ENCODE data around the gene E4F1.

GRCh38 chr16:2210386-2211365 lies 12.7 kb upstream of the E4F1 start, which contains the start of gene BRICD5:
- TF ChIP-seq POLR2AphosphoS5 (IDR thresholded peaks at IDR 0.05; ENCODE audit: insufficient read depth, low read depth, low read length) (no peak), CTCF (IDR thresholded peaks at IDR 0.05; ENCODE audit: extremely low read depth in 1 of 2, insufficient read depth in 1 of 2, low read depth in 1 of 2, low read length in 2 of 2) (no peak), MAX (IDR thresholded peaks at IDR 0.05; ENCODE audit: insufficient read depth, insufficient read length) (no peak), FOS (IDR thresholded peaks at IDR 0.05; ENCODE audit: borderline replicate concordance, insufficient read depth, low read length) (no peak), EZH2 (IDR thresholded peaks at IDR 0.05; ENCODE audit: borderline replicate concordance, low read depth, low read length, severe bottlenecking) (no peak), GATA2 (IDR thresholded peaks at IDR 0.05; ENCODE audit: insufficient read depth, insufficient read length, low read depth, low read length) (no peak), POLR2A (IDR thresholded peaks at IDR 0.05; ENCODE audit: low read depth, low read length) (no peak)

All from endothelial cell of umbilical vein (primary cell).